HG03097 (cell line): ENCODE results near the gene SLC12A2.

ENCODE experiments used
- ATAC-seq: cut with Tn5 transposase; IDR thresholded peaks from one replicate; pipeline ENCODE4 v1.9.1; 2021; ENCODE audit not compliant: unreplicated experiment, low FRiP score

The SLC12A2 gene

DNA sequence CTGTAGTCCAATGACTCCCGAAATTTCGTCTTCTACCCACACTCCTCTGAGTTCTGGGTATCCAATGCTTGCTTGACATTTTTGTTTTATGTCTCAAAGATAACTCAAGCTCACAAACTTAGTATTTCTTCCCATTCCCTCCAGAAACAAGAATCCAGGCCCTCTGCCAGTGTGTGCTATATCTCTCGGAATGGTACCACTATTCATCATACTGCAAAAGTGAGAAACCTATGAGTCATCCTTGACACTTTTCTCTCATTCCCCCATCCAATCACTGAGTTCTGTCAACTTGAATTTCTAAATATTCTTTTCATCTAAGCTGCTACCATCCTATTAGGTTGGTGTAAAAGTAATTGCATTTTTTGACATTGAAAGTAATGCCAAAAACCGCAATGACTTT, 9.8 kb downstream of the SLC12A2 start:
- ATAC-seq = no peak

DNA sequence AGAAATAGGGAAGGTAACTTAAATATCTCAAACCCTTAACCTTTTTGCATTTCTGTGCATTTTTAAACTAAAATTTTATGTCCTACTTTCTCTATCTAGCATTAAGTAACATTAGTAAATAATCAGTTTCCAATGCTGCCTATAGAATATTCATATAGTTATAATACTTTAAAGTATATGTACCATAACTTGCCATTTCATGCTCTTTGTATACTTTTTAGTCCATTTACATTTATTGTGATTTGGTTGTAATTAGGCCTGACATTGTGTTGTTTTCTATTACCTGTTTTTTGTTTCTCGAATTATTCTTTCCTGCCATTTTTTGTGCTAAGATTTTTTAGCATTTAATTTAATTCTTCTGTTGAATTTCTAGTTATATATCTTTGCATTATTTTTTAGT, 13.7 kb downstream of the SLC12A2 start:
- no peak for ATAC-seq

GRCh38 chr5:128097781-128098180, 14.2 kb downstream of the SLC12A2 start:
- ATAC-seq = no peak

GRCh38 chr5:128099944-128100343, 16.4 kb downstream of the SLC12A2 start:
- no peak for ATAC-seq

GRCh38 chr5:128100860-128101557, 17.4 kb downstream of the SLC12A2 start:
- no peak for ATAC-seq

GRCh38 chr5:128101676-128102075, 18.1 kb downstream of the SLC12A2 start:
- no peak for ATAC-seq

DNA sequence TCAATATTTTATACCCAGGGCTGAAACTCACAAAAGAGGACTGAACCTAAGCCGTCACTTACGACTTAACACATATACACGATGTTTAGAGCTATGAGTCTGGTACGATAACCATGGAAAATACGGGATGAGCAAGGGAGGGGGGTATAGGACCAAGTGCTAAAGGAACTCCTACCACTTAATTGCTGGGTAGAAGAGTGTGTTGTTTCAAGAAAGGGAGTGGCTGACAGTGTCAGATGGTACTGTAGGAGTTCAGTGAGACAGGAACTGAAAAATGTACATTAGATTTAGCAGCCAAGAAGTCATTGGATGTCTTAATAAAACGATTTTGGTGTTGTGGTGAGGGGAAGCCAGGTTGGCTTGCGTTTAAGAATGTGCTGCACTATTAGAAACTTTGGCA, 21.6 kb downstream of the SLC12A2 start:
- ATAC-seq = no peak

DNA sequence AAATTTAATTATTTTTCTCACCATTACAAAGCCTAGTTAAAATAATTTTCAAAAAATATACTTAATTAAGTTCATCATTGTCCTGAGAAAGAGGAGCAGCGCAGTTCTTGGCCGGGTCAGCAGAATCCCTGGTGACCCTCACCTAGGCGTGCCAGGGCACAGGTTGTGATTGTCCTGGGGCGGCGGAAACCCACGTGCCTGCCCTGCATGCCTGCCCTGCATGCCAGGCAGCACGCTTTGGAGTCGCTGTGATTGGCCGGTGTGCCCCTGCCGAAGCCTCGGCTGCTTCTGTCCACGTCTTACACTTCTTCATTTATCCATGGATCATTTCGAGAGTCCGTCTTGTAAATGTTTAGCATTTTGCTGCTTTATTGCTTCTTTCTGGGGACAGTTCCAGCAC, 25.6 kb downstream of the SLC12A2 start:
- ATAC-seq = no peak

DNA sequence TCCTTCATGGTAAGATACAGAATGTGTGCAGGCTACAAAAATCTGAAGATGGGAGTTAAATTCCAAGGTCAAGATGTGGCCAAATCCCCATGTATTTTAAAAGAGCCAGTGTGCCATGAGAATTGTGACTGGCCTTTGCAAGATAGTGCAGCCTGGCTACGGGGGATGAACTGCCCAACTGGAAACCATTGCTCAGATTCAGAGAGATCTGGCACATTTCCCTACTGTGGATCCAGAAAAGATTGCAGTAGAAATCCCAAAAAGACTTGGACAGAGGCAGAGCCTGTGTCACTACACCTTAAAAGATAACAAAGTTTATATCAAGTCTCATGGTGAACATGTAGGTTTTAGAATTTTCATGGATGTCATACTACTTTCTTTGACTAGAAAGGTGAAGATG, 26.2 kb downstream of the SLC12A2 start:
- ATAC-seq = no peak

DNA sequence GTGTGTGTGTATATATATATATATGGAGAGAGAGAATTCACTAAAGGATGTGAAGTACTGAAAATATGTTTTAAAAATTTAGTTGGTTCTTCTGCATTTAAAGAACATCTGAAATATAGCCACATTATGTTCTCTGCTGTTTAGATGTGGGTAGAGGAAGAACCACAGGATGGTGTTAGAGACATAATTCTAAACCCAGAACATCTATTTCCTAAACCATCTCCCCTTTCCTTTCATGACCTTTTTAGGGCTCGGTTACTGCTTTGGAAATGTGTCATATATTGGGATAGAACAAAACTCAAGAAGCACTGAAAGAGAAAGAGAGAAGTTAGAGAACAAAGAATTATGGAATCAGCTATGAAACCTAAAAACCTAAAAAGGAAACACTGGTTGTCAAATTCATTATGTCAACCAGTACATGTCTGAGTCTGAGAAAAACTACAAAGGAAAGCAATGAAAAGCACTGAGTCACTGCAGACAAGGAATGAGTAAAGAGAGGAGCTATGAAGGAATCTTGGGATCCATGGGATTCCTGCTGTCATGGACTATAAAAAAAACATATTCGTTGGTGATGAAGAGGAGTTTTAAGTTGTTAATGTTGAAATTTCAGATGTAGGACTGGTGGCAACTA, 28.4 kb downstream of the SLC12A2 start:
- ATAC-seq = no peak

GRCh38 chr5:128116445-128116844, 32.9 kb downstream of the SLC12A2 start:
- no peak for ATAC-seq

GRCh38 chr5:128118214-128118613, 34.6 kb downstream of the SLC12A2 start:
- no peak for ATAC-seq

DNA sequence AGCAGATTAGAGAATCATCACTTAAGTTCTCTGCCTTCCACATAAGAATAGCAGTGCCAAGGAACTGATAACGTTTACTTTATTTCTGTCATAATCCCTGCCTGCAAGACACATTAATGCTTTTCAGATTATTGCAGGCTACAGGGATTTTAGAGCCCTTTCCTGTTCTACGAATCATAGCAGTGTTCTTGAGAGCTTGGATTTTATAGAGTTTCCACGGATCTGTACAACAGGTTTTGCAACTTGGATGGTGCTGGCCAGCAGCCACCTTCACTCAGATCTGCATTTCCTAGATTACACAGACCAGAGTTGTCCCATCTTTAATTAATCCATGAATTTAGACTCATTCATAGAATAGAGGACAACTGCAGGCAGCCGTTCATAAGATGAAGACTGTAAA, 38.1 kb downstream of the SLC12A2 start:
- ATAC-seq = no peak

GRCh38 chr5:128123936-128124335, 40.4 kb downstream of the SLC12A2 start:
- no peak for ATAC-seq

- ATAC-seq = no peak
Observed at GRCh38 chr5:128126241-128126640, 42.7 kb downstream of the SLC12A2 start.

GRCh38 chr5:128132499-128132898, 48.9 kb downstream of the SLC12A2 start:
- no peak for ATAC-seq

- ATAC-seq = no peak
Observed at GRCh38 chr5:128135286-128135685, 51.7 kb downstream of the SLC12A2 start.

GRCh38 chr5:128143911-128144310, 60.3 kb downstream of the SLC12A2 start:
- no peak for ATAC-seq

DNA sequence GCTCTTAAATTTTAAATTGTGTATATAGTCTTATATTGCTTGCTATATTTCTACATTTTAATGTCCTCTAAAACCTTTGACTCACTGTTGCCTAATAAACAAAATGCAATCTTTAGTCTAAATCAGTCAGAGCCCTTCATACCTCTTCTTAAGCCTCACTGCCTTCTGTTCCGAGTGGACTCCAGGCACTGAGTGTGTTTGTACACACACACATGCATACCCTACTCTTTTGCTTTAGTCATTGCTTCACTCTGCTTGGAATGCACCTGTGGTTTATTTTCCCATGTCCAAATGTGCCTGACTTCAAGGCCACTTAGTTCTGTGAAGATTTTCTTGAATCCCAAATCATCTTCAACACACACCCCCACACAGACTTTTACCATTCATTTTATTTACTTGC, 60.9 kb downstream of the SLC12A2 start:
- ATAC-seq = no peak

GRCh38 chr5:128146671-128147070, 63.1 kb downstream of the SLC12A2 start:
- no peak for ATAC-seq

- ATAC-seq = no peak
Observed at GRCh38 chr5:128154943-128155342, 71.4 kb downstream of the SLC12A2 start.

DNA sequence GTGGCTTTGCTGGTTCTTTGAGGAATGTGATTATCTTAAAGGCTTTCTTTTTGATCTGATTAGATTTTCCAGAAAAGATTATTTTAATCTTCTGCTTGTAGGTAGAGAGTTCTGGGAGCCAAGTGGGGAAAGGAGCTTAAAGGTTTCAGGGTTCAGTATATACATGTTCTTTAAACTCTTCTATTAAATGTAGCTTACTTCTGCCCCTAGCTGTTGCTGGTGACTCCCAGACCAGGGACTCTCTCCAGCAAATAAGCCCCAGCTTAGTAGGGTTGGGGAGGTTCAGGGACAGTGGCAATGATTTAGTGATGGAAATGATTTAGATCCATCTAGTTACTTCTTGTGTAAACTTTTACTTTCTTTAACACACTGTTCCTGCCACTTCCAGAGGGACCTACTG, 72.2 kb downstream of the SLC12A2 start:
- ATAC-seq = no peak
